Stimulated activated CD8-positive, alpha-beta memory T cell treated with anti-CD3 and anti-CD28 coated beads, Interleukin-7, amount 100 ng/mL, for 1 hour (primary cell): Measurements from ENCODE around the gene SLC25A43.
"Not testable (repeated sequence)": the region's sequence is repeated elsewhere in the genome, so short reads cannot be mapped to it uniquely, and the experiment has no call there.

ENCODE experiments used
- DNase-seq, 2 donors: peaks; one replicate each; pipeline ENCODE4 v3.0.0-alpha.2; 2020; ENCODE audit warnings: low read depth in 2 of 2

The SLC25A43 gene

DNA sequence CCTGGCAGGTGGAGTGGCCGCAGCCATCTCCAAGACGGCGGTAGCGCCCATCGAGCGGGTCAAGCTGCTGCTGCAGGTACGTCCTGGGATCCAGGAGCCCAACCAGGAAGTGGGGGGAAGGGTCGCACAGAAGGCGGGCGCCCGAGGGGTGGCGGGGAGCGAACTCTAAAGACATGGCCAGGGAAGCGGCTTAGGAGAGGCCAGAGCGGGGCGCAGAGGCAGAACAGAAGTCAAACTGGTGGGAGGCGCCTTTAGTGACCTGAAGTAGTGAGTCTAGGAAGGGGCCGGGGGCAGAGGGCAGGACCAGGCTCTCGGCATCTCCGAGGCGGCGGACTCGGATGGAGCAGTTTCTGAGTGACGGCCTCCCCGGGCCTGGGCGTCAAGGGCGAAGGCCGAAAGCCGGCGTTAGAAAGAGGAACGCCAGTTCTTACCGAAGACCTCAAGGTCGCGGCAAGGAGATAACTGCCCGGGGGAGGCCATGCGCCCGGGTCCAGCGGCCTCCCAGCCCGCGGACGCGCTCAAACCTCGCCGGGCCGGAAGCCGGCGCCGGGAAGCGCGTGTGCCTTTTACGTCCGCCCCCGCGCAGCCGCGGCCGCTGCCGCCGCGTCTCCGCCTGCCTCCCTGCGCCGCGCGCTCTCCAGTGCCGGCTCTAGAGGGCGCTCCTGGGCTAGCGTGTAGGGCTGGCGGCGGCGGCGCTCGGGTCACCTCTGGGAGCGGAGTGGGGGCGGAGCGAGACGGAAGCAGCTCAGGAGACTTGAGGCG is 69.6 kb downstream of the SLC25A43 start:
- DNase-seq: peak; percentile 65 to 71

GRCh38 chrX:119469313-119469635 is 70.1 kb downstream of the SLC25A43 start:
- no peak for DNase-seq

GRCh38 chrX:119474615-119475388 is 75.7 kb downstream of the SLC25A43 start:
- no peak for DNase-seq

DNA sequence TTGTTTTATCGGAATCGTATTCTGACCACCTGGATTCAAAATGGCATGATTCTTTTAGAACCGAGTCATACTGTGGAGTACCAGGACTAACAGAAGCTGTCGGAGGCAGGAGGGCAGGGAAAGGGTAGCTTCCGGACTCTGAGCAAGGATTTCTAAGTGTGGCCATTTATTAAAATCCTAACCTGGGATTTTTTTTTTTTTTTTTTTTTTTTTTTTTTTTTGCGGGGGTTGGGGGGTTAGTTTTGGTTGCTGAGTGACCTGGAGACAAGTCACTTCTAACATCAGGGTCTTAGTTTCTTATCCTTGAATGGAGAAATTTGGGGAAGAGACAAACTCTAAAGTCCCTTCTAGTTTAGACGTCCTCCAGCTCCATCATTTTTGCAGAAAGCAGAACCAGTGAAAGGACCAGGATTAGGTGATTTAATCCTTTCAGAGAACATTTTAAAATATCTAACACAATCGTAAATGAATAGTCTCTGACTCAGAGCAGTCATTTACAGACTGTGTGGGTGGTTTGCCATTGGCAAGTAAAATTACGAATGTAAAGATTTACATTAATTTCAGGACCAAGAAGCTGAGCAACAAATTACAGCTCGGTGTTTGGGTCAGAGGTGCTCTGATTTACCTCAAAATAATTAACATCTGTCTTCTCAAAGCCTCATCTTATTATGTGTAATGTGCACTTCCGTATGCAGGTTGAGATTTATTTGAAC is 76.4 kb downstream of the SLC25A43 start:
- no peak for DNase-seq

GRCh38 chrX:119477812-119478232 is 78.7 kb downstream of the SLC25A43 start:
- DNase-seq: no peak

- no peak for DNase-seq
Measured at GRCh38 chrX:119478504-119478903, 79.4 kb downstream of the SLC25A43 start.

DNA sequence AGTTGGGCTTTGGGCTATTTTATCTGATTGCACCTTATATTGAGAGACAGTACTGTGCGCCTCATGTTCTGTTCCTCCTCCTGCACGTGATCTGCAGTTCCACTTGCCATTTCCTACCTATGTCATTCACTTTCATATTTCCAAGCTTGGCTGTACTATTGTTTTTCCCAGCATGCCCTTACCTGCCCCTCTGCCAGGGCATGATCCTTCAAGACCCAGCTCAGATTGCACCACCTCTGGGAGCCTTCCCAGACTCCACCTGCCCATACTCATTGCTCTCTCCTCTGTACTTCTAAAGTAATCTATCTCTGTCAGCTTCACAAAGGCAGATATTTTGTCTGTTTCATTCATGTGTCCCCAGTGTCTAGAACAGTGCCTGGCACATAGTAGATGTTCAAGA is 80.7 kb downstream of the SLC25A43 start:
- DNase-seq: no peak

GRCh38 chrX:119481323-119481801 is 82.2 kb downstream of the SLC25A43 start:
- DNase-seq: no peak

- DNase-seq: no peak
Measured at GRCh38 chrX:119482041-119482440, 82.9 kb downstream of the SLC25A43 start.

DNA sequence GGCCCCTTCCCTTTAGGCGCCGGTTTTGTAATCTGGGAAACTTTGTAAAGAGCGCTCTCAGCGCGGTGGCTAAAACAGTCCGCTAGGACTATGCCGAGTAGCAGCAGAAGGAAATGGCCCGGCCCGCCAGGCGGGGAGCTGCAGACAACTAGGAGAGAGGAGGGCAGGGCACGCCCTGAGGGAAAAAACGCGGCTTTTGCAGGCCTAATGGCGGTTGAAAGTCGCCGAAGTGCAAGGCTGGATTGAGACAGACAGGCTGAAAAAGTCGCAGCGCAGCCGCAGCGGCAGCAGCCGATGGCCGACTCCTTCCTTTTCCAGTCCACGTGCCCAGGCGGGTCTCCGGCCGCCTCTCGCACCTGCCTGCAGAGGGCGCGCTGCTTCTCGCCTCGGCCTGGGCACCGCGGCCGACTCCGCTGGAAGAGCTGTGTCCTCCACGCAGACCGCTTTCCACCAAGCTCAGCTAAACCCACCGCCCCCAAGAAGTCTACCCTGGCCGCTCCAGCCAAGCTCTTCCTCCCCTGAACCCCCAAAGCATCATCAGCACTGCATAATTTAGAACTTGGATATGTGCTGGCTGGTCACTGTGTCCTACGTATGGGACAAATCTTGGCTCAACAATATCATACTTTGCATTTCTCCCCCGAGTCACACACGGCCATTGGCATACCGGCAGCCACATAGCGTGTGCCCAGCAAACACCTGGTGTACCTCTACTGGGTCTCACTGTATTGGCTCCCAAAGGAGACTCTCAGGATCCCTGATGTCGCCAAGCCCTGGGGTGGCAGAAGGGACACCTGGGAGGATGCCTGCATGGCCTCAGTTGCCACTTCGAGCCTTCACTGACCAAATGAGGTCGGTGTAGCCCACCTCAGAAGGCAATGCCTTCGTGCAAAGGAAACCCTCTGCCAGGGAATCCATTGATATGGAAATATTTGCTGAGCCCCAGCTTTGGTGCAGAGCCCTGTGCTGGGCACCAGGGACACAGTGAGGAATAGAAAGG is 83.6 kb downstream of the SLC25A43 start:
- DNase-seq: peak; percentile 29 to 40

DNA sequence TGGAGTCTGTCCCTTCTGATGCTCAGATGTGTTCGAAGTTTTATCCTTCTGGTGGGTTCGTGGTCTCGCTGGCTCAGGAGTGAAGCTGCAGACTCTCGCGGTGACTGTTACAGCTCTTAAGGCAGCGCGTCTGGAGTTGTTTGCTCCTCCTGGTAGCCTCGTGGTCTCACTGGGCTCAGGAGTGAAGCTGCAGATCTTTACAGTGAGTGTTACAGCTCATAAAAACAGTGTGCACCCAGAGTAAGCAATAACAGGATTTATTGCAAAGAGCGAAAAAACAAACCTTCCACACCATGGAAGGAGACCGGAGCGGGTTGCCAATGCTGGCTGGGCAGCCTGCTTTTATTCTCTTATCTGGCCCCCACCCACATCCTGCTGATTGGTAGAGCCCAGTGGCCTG is 87.6 kb downstream of the SLC25A43 start:
- no peak for DNase-seq

DNA sequence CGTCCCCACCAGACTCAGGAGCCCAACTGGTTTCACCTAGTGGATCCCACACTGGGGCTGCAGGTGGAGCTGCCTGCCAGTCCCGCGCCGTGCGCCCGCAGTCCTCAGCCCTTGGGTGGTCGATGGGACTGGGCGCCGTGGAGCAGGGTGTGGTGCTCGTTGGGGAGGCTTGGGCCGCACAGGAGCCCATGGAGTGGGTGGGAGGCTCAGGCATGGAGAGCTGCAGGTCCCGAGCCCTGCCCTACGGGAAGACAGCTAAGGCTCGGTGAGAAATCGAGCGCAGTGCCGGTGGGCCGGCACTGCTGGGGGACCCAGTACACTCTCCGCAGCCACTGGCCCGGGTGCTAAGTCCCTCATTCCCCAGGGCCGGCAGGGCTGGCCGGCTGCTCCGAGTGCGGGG is 88.6 kb downstream of the SLC25A43 start:
- DNase-seq: not testable (repeated sequence)

- DNase-seq: peak in 1 of 2 donors; percentile 8
Measured at GRCh38 chrX:119488749-119489148, 89.6 kb downstream of the SLC25A43 start.

GRCh38 chrX:119489212-119490074 is 90.3 kb downstream of the SLC25A43 start:
- no peak for DNase-seq

DNA sequence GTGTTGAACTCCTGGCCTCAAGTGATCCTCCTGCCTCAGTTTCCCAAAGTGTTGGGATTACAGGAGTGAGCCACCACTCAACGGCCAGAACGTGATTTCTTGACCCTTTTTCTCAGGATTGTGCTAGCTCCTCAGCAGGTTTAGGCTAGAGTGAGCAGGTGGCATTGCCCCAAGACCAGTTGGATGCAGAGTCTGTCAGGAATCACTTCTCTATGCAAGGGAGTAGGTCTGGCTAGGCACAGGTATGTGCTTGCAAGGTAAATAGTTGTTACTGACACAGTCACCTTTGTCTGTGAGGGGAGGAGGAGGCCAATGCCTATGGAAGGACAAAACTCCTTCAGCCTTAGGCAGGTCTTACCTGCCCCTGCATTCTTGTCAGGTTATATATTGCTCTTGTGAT is 93.3 kb downstream of the SLC25A43 start:
- DNase-seq: no peak

- DNase-seq: not testable (repeated sequence)
Measured at GRCh38 chrX:119493851-119494495, 94.8 kb downstream of the SLC25A43 start.

DNA sequence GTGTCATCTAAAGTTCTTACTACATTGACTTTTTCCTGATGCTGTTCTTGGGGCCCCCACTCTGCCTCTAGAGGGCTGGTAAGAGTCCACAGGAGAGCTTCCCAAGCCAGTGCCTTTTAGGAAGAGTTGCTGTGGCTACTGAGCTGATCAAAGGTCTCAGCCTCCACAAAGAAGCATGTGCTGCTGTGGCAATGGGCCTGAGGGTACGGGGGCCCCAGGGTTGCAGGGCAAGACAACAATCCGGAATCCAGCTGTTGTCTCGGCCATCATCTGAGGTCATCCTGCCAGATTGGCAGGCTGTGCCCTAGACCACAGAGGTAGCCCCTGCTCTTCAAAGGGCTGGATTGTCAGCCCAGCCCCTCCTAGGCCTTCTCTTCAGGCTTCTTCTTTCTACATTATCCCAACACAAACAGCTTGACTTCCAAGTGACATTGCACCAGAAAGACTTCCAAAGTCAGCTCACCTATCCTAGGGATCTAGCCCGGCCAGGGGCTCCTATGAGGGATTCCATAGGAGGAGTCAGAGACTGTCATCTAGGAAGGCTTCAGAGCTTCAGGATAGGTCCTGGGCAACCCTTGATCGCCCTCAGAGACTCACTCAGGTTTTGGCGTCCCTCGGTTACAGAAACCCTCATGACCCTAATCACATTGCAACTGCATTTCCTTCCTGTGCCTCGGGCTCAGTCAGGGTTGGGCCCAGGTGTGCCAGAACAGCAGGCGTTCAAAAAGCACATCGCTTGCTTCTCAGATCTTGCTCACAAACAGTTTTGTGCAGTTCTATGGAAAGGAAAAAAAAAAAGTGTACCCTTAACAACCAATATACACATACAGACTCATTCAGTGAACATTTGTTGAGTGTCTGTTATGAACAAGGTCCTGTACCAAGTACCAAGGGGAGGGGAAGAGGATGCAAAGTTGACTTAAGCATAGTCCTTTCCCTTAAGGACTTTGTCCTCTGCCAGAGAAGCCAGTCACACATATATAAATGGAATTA is 96.9 kb downstream of the SLC25A43 start:
- DNase-seq: no peak

DNA sequence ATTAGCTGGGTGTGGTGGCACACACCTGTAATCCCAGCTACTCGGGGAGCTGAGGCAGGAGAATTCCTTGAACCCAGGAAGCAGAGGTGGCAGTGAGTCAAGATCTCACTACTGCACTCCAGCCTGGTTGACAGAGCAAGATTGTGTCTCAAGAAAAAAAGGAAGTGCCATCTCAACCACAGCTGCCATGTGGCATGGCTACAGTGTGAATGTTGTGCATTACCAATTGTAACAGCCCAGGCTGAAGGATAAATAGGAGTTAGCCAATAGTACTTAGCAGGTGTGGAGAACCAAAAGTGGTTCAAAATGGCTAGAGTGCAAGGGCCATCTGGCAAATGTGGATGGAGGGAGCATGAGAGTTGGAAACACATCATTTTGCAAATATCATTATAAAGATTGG is 98.0 kb downstream of the SLC25A43 start:
- DNase-seq: no peak
